Thyroid gland (tissue), 4 donors: ENCODE data around the gene PARP16. TPM values are rescaled to one million over a fixed set of nuclear protein-coding genes. Genes with fewer than 3 reads are reported as not detected.

Experiments
- DNase-seq, 2 donors: peaks; one replicate each; pipeline ENCODE4 v3.0.0-alpha.2; 2019
- H3K27ac ChIP-seq, 3 donors: fragments of 200-600 bp; sonication (generic); 1 replicate in 2 of 3; 2 replicates in 1 of 3; pipeline ENCODE4 v1.5.1; 2016 to 2019; ENCODE audit warnings: mild to moderate bottlenecking in 1 of 3, moderate library complexity in 1 of 3
- H3K27me3 ChIP-seq: fragments of 200-600 bp; sonication (generic); one replicate; pipeline ENCODE4 v1.5.1; 2019
- H3K36me3 ChIP-seq, 2 donors: fragments of 200-600 bp; sonication (generic); one replicate each; pipeline ENCODE4 v1.5.1; 2016 to 2019
- H3K4me1 ChIP-seq, 2 donors: fragments of 200-600 bp; sonication (generic); one replicate each; pipeline ENCODE4 v1.5.1; 2017 to 2019
- H3K4me3 ChIP-seq, 3 donors: fragments of 200-600 bp; sonication (generic); replicated peaks in 1 of 3; 1 replicate in 2 of 3; 2 replicates in 1 of 3; pipeline ENCODE4 v1.5.1; 2016; ENCODE audit warnings: mild to moderate bottlenecking in 1 of 3
- H3K9me3 ChIP-seq: fragments of 200-600 bp; sonication (generic); one replicate; pipeline ENCODE4 v1.5.1; 2017
- CTCF ChIP-seq, 6 experiments: fragments of 200-600 bp in 3 of 6; fragments of 450-650 bp in 3 of 6; sonication (generic) in 3 of 6; IDR thresholded peaks; one replicate each; pipeline ENCODE4 v1.5.1; 2016 to 2019; ENCODE audit warnings: antibody characterized with exemption in 6 of 6, mild to moderate bottlenecking in 2 of 6, inconsistent platforms in 1 of 6, moderate library complexity in 1 of 6
- POLR2A ChIP-seq, 2 donors: fragments of 450-650 bp; IDR thresholded peaks; one replicate each; pipeline ENCODE4 v1.6.1; 2017; ENCODE audit warnings: antibody characterized with exemption in 2 of 2, mild to moderate bottlenecking in 2 of 2, moderate library complexity in 1 of 2
- WGBS, 2 donors: methylation state at CpG; one replicate each; pipeline ENCODE4 v1.1.5; 2017; 5-methylcytosine and 5-hydroxymethylcytosine counted together
- intact Hi-C: fragments of 100-400 bp; cut with DNase I; formaldehyde crosslinking; loops from one replicate; pipeline ENCODE4 v1.15.1; 2023
- total RNA-seq, 4 donors: library from RNA; depleted of rRNA; stranded (reverse); fragments of >200 nt; gene quantifications; one replicate each; pipeline ENCODE4 v1.2.3, GENCODE V29; 2016

Gene PARP16
- total RNA-seq, 4 donors from 2014 or later, result 11.3 to 15.5 (median 13.2) TPM

GRCh38 chr15:65266469-65266868, 20.2 kb downstream of the PARP16 start:
- H3K4me3 ChIP-seq, result no peak overlapping the region
- no peaks in the 10 kb centered on the region for H3K9me3 ChIP-seq
- no peak overlapping the region for H3K27ac ChIP-seq
- H3K27me3 ChIP-seq, result no peaks in the 10 kb centered on the region
- 95 to 96% methylated on average over 5 of the region's 5 CpGs for WGBS, 2 donors
- intact Hi-C loops, result loop anchor here (5.0 kb wide), 1 partner anchor 74 kb away; no protein-coding TSS in a partner anchor
- H3K36me3 ChIP-seq, result no peaks in the 10 kb centered on the region
- H3K4me1 ChIP-seq, result peaks cover 3 to 4% of the 10 kb centered on the region in 2 donors
- TF ChIP-seq CTCF (IDR thresholded peaks at IDR 0.05), result no peak
- TF ChIP-seq POLR2A (IDR thresholded peaks at IDR 0.05), result no peak
- DNase-seq, result no peak

GRCh38 chr15:65264863-65265430, 21.7 kb downstream of the PARP16 start:
- Histone ChIP-seq H3K9me3 (no peaks in the 10 kb centered on the region), H3K4me1 (no peaks in the 10 kb centered on the region), H3K27ac (no peak overlapping the region), H3K4me3 (no peak overlapping the region), H3K27me3 (no peaks in the 10 kb centered on the region), H3K36me3 (peaks cover 12% of the 10 kb centered on the region in 2 donors)
- TF ChIP-seq CTCF (IDR thresholded peaks at IDR 0.05), result no peak
- TF ChIP-seq POLR2A (IDR thresholded peaks at IDR 0.05), result no peak
- no peak for DNase-seq
- intact Hi-C loops, result loop anchor here (5.0 kb wide), 1 partner anchor 73 kb away; no protein-coding TSS in a partner anchor
- 56% methylated on average over 2 of the region's 2 CpGs; no CpG with 5 or more reads in 1 of the 2 donors for WGBS, 2 donors

GRCh38 chr15:65263313-65263712, 23.4 kb downstream of the PARP16 start:
- Histone ChIP-seq H3K4me1 (no peaks in the 10 kb centered on the region), H3K4me3 (no peak overlapping the region), H3K27ac (no peak overlapping the region), H3K9me3 (no peaks in the 10 kb centered on the region), H3K36me3 (peaks cover 17 to 23% of the 10 kb centered on the region in 2 donors), H3K27me3 (no peaks in the 10 kb centered on the region)
- no peak for TF ChIP-seq POLR2A (IDR thresholded peaks at IDR 0.05)
- no peak for TF ChIP-seq CTCF (IDR thresholded peaks at IDR 0.05)
- DNase-seq, result no peak
- WGBS, 2 donors, result 93% methylated on average over 4 of the region's 4 CpGs
- intact Hi-C loops, result no loop called here

- WGBS, 2 donors, result 95 to 97% methylated on average over 6 of the region's 6 CpGs
- Histone ChIP-seq H3K4me3 (no peak overlapping the region), H3K9me3 (no peaks in the 10 kb centered on the region), H3K36me3 (peaks cover 17 to 23% of the 10 kb centered on the region in 2 donors), H3K27ac (no peak overlapping the region), H3K27me3 (no peaks in the 10 kb centered on the region), H3K4me1 (no peaks in the 10 kb centered on the region)
- TF ChIP-seq POLR2A (IDR thresholded peaks at IDR 0.05), result no peak
- no peak for TF ChIP-seq CTCF (IDR thresholded peaks at IDR 0.05)
- DNase-seq, result no peak
- intact Hi-C loops, result no loop called here
These were observed 25.7 kb downstream of the PARP16 start for GRCh38 chr15:65260968-65261367.

- WGBS, 2 donors, result 85 to 90% methylated on average over 7 of the region's 7 CpGs
- H3K9me3 ChIP-seq, result no peaks in the 10 kb centered on the region
- DNase-seq, result no peak
- TF ChIP-seq POLR2A (IDR thresholded peaks at IDR 0.05) (no peak), CTCF (IDR thresholded peaks at IDR 0.05) (no peak)
- no peak overlapping the region for H3K27ac ChIP-seq
- no peaks in the 10 kb centered on the region for H3K4me1 ChIP-seq
- no peaks in the 10 kb centered on the region for H3K27me3 ChIP-seq
- H3K4me3 ChIP-seq, result no peak overlapping the region
- intact Hi-C loops, result no loop called here
- peaks cover 17 to 23% of the 10 kb centered on the region in 2 donors for H3K36me3 ChIP-seq
These were observed 27.3 kb downstream of the PARP16 start for GRCh38 chr15:65259367-65259797.
